ENCODE data around the gene CBARP. TPM values are rescaled to one million over a fixed set of nuclear protein-coding genes. Genes with fewer than 3 reads are reported as not detected.
A peak's percentile ranks its signal among the peaks of the same experiment; 100 is the strongest.

The CBARP gene
- total and polyA plus RNA-seq, 7 donors: 0.41 to 19.0 (median 0.88) TPM

DNA sequence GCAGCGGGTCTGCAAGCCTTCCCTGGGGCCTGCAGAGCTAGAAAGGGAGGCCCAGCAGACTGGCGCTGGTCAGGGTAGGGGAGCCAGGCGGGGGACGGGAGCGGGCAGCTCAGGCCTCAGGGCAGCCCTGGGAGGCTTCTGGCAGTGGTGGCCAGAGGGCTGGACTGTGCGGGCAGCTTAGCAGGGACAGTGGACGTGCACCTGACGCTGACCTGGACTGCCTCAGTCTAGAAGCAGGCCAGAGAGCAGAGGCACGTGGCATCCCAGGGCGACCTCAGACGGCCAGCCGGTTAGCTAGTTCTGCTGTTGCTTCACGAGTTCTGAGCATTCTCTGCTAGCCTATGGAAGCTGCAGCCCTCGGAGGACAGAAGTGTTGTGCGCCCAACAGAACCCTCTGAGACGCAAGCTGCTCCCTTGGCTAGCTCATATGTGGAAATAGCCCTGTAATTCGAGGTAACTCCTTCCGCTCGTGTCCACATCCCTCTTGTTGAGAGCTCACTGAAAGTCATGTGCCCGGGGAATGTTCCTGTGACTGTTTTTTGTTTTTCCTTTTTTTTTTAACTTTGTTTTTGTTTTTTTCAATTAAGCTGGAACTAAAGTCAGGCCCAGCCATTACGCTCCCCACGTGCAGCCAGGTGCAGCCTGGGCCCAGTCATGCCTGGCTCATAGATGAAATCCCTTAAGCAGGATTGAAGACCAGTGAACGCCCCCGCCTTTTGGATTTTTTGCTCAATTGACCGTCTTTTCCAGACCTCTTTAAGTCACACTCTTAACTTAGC is 35.6 kb upstream of the CBARP start:
- H3K4me3 ChIP-seq: peak overlapping the region; percentile 87
- intact Hi-C loops (cut with DNase I): loop anchor here in 1 of 2 donors (10.0 kb wide), 1 partner anchor 141 kb away; no protein-coding TSS in a partner anchor
- no peaks in the 10 kb centered on the region for H3K27me3 ChIP-seq (ENCODE audit: insufficient read depth in 3 of 3, low read length in 2 of 3)
- ATAC-seq (peak in 1 of 4 donors; percentile 7), DNase-seq (peak in 1 of 2 donors; percentile 73)
- peaks cover 8 to 64% of the 10 kb centered on the region in 2 donors for H3K36me3 ChIP-seq (ENCODE audit: insufficient read depth in 1 of 2, low read depth in 1 of 2)
- TF ChIP-seq, protein P1, sequence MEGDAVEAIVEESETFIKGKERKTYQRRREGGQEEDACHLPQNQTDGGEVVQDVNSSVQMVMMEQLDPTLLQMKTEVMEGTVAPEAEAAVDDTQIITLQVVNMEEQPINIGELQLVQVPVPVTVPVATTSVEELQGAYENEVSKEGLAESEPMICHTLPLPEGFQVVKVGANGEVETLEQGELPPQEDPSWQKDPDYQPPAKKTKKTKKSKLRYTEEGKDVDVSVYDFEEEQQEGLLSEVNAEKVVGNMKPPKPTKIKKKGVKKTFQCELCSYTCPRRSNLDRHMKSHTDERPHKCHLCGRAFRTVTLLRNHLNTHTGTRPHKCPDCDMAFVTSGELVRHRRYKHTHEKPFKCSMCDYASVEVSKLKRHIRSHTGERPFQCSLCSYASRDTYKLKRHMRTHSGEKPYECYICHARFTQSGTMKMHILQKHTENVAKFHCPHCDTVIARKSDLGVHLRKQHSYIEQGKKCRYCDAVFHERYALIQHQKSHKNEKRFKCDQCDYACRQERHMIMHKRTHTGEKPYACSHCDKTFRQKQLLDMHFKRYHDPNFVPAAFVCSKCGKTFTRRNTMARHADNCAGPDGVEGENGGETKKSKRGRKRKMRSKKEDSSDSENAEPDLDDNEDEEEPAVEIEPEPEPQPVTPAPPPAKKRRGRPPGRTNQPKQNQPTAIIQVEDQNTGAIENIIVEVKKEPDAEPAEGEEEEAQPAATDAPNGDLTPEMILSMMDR (IDR thresholded peaks at IDR 0.05): no peak
- H3K27ac ChIP-seq: peak overlapping the region; percentile 99
- WGBS, 3 donors: 38 to 62% (median 53%) methylated on average over 24 to 25 of the region's 25 CpGs
- peaks cover 62% of the 10 kb centered on the region for H3K4me1 ChIP-seq
- H3K9me3 ChIP-seq: no peaks in the 10 kb centered on the region

DNA sequence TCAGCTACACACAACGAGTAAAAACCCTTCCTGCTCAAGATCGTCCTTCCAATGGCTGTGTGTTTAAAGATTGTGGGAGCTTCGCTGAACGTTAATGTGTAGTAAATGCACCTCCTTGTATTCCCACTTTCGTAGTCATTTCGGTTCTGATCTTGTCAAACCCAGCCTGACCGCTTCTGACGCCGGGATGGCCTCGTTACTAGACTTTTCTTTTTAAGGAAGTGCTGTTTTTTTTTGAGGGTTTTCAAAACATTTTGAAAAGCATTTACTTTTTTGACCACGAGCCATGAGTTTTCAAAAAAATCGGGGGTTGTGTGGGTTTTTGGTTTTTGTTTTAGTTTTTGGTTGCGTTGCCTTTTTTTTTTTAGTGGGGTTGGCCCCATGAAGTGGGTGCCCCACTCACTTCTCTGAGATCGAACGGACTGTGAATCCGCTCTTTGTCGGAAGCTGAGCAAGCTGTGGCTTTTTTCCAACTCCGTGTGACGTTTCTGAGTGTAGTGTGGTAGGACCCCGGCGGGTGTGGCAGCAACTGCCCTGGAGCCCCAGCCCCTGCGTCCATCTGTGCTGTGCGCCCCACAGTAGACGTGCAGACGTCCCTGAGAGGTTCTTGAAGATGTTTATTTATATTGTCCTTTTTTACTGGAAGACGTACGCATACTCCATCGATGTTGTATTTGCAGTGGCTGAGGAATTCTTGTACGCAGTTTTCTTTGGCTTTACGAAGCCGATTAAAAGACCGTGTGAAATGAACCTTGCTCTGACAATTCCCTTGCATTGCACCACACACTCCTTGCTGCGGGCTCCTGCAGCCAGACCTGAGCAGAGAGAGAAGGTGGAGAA is 34.8 kb upstream of the CBARP start:
- intact Hi-C loops (cut with DNase I): loop anchor here in 1 of 2 donors (10.0 kb wide), 1 partner anchor 142 kb away; no protein-coding TSS in a partner anchor
- Histone ChIP-seq H3K4me3 (peak overlapping the region; percentile 87), H3K9me3 (no peaks in the 10 kb centered on the region), H3K36me3 (ENCODE audit: insufficient read depth in 1 of 2, low read depth in 1 of 2) (peaks cover 8 to 58% of the 10 kb centered on the region in 2 donors), H3K27me3 (ENCODE audit: insufficient read depth in 3 of 3, low read length in 2 of 3) (no peaks in the 10 kb centered on the region), H3K27ac (peak overlapping the region; percentile 99), H3K4me1 (peaks cover 70% of the 10 kb centered on the region)
- ATAC-seq (no peak), DNase-seq (no peak)
- TF ChIP-seq, protein P1 (IDR thresholded peaks at IDR 0.05): no peak
- WGBS, 3 donors: 55 to 78% (median 55%) methylated on average over 33 of the region's 33 CpGs

DNA sequence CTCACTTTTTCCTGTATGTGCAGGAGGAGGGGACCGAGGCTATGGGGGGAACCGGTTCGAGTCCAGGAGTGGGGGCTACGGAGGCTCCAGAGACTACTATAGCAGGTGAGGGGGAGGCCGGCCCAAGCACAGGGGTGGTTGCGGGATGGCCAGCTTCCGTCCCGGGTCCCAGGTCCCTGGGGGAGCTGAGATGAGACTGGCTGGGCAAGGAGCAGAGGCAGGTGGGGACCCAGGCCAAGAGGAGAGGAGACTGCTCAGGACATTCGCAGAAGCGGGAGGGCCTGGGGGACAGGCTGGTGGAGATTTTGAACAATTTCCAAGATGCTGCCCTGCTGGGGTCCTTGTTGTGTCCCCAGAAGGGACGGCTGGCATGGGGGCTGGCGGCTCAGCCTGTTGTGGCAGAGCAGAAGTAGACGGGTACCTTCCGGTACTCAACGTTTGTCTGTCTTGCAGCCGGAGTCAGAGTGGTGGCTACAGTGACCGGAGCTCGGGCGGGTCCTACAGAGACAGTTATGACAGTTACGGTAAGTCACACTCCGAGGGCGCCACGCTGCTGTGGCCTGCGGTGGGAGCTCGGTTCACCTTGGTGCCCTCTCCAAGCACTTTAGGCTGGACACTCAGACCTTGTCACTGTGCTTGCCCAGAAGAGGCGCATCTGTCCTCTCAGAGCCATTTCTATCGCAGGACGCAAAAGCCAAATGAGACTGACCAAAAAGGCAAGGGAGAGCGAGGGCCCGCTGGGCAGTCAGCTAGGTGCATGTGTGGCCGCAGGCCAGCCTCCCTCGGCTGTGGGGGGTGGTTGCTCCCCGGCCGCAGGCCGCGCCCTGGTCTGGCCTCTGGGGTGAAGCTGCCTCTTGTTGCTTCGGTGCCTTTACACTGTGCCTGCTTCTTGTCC is 34.0 kb upstream of the CBARP start:
- Histone ChIP-seq H3K27ac (peak overlapping the region; percentile 99), H3K4me1 (peaks cover 77% of the 10 kb centered on the region), H3K4me3 (peak overlapping the region; percentile 87), H3K27me3 (ENCODE audit: insufficient read depth in 3 of 3, low read length in 2 of 3) (no peaks in the 10 kb centered on the region), H3K36me3 (ENCODE audit: insufficient read depth in 1 of 2, low read depth in 1 of 2) (peaks cover 8 to 51% of the 10 kb centered on the region in 2 donors), H3K9me3 (no peaks in the 10 kb centered on the region)
- TF ChIP-seq, protein P1 (IDR thresholded peaks at IDR 0.05): no peak
- ATAC-seq (no peak), DNase-seq (peak; percentile 43 to 75)
- intact Hi-C loops (cut with DNase I): loop anchor here in 1 of 2 donors (10.0 kb wide), 1 partner anchor 143 kb away; no protein-coding TSS in a partner anchor
- 38 to 67% (median 41%) methylated on average over 34 to 37 of the region's 37 CpGs for WGBS, 3 donors

DNA sequence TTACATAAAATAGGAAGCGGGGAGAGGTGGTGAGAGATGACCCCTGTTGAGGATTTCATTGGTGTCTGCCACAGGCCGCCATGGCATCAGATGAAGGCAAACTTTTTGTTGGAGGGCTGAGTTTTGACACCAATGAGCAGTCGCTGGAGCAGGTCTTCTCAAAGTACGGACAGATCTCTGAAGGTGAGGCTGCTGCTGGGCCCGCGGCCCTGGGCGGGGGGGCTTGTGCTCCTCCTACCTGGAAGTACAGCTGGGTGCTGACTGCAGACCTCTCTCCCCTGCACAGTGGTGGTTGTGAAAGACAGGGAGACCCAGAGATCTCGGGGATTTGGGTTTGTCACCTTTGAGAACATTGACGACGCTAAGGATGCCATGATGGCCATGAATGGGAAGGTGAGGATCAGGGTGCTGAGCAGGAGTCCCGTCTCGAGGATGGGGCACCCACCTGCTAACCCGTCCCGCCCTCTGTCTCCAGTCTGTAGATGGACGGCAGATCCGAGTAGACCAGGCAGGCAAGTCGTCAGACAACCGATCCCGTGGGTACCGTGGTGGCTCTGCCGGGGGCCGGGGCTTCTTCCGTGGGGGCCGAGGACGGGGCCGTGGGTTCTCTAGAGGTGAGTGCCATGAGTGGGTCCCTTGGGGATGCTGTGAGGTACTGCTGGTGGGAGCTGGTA is 33.2 kb upstream of the CBARP start:
- Histone ChIP-seq H3K27ac (peak overlapping the region; percentile 99), H3K27me3 (ENCODE audit: insufficient read depth in 3 of 3, low read length in 2 of 3) (no peaks in the 10 kb centered on the region), H3K36me3 (ENCODE audit: insufficient read depth in 1 of 2, low read depth in 1 of 2) (peaks cover 8 to 51% of the 10 kb centered on the region in 2 donors), H3K4me1 (peaks cover 75% of the 10 kb centered on the region), H3K9me3 (no peaks in the 10 kb centered on the region), H3K4me3 (peak overlapping the region; percentile 87)
- DNase-seq (no peak), ATAC-seq (no peak)
- TF ChIP-seq, protein P1 (IDR thresholded peaks at IDR 0.05): no peak
- intact Hi-C loops (cut with DNase I): loop anchor here in 1 of 2 donors (10.0 kb wide), 1 partner anchor 144 kb away; no protein-coding TSS in a partner anchor
- 42 to 67% (median 46%) methylated on average over 25 to 26 of the region's 26 CpGs for WGBS, 3 donors

Data from psoas muscle (tissue), 8 donors.